HG03565 (cell line): ENCODE data around the gene RPUSD3.
A peak's percentile ranks its signal among the peaks of the same experiment; 100 is the strongest.

ENCODE experiments used
- ATAC-seq: cut with Tn5 transposase; IDR thresholded peaks from one replicate; pipeline ENCODE4 v1.9.1; 2021; ENCODE audit warnings: mild to moderate bottlenecking, moderate library complexity; ENCODE audit not compliant: unreplicated experiment

The RPUSD3 gene

GRCh38 chr3:9806688-9807589 lies 36.9 kb downstream of the RPUSD3 start:
- ATAC-seq, result no peak

DNA sequence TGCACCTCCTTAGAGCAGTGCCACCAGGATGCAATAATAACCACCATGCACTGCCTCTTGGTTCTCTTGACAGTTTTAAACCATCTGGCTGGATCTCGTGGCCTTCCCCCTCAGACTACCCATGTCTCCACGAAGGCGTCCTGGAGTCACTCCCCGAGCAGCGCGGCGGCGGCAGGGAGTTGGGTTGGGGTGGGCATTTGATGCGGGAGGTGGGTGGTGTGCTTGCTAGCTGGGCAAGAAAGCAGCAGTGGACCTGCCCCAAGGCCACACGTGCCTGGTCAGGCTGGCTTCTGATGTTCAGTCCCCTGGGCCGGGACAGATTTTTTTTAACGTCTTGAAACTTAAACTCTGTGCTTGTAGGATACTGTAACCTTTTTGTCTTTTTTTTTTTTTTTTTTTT lies 37.7 kb downstream of the RPUSD3 start:
- no peak for ATAC-seq

DNA sequence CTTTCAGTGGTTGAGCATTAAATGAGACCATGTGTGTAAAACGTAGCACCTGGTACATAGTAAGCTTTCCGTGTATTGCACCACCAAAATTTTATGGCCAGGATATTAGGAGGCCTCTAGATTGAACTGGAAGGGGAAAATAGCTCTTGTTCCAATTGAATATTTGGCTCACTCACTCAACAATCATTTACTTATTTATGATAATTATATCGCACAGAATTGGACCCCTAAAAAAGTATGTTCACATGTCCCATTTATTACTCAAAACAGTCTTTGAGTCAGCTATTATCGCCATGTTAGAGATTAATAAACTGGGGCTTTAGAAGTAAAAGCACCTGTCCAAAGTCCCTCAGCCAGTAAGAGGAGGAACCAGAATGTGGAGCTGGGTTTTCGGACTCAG lies 38.8 kb downstream of the RPUSD3 start:
- ATAC-seq, result no peak

DNA sequence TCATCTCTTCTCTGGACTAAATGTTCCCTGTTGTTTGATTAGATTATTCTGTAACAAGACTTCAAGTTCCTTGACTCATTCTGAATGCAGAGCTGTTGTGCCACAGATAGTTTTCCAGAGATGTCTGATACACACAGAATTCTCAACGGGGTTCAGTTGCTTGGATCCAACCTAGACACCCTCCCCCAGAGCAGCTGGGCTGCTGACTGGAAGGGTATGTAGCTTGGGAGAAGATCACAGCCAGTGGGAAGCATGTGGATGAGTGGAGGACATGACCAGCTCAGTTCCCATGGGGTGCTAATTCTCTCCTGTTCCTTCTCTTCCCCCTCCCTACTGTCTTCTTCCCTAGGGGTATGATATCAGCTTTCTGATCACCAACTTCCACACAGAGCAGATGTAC lies 40.3 kb downstream of the RPUSD3 start:
- no peak for ATAC-seq

DNA sequence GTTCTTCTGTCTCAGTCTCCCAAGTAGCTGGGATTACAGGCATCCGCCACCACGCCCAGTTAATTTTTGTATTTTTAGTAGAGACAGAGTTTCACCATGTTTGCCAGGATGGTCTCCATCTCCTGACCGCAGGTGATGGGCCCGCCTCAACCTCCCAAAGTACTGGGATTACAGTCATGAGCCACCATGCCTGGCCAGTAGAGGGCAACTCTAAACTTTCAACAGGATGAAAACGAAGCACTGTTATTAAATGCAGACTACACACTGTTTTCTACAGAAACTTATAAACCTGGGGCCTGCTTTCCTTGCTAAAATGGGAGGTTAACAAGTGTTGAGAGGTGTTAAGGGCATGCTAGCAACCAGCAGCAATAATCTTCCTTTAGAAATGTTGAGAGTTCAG lies 43.3 kb downstream of the RPUSD3 start:
- no peak for ATAC-seq

GRCh38 chr3:9797196-9797945 lies 46.4 kb downstream of the RPUSD3 start:
- ATAC-seq, result no peak

DNA sequence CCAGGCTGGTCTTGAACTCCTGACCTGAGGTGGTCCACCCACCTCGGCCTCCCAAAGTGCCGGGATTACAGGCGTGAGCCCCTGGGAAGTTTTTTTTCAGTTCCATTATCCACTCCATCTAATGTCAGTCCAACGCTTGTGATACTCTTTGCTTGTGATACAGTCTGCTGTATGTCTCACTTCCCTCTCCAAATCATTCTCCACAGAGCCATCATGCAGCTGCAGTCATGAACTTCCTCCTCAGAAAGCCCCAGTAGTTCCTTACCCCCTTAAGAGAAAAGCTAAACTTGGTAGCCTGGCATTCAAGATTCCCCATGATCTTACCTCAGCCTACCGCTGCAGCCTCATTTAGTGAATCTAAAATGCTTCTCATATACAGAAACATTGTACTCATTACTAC lies 48.6 kb downstream of the RPUSD3 start:
- ATAC-seq, result no peak

DNA sequence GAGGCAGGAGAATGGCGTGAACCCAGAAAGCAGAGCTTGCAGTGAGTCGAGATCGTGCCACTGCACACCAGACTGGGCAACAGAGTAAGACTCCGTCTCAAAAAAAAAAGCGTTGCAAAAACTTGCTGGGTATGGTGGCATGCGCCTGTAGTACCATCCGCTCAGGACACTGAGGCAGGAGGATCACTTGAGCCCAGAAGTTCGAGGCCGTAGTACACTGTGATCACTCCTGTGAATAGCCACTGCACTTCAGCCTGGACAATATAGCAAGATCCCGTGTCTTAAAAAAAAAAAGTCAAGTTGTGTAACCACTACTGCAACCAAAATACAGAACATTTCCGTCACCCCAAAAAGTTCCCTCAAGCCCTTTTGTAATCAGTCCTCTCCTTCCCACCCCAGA lies 49.4 kb downstream of the RPUSD3 start:
- ATAC-seq, result no peak

GRCh38 chr3:9793161-9793781 lies 50.5 kb downstream of the RPUSD3 start:
- no peak for ATAC-seq

DNA sequence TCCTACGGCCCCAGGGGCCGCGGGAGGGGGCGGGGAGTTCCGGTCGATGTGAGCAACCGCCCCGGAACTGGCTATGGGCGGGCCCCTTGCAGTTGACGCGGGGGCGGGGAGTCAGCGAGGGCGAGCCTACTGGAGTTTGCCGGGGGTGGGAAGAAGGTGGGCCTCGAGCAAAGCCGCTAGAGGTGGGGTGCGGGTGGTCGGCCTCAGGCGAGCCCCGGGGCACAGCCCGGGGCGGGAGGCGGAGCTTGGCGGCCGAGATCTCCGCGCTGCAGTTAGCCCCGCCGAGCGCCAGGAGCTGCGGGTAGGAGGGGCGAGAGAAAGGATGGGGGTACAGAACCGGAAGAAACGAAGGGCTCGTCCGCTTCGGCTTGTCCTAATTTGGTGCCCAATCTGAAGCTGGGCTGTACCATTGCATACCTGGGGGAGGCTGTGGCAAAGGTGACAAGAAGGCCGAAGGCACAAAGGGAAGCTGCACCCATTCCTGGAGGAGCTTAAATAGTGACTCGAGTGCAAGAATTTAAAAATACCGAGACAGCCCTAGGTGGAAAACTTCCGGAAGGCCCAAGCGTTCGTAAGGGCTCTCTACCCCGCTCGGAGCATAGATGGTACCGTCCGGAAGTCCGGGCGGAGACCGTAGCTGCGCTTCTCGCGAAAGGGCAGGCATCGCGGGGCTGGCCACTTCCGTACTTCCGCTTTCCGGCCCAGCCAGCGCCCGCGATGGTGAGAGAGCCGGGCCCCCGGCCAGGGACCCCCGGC lies 51.2 kb downstream of the RPUSD3 start, which contains the start of the genes ARPC4 and TADA3:
TSS of gene ARPC4 (plus strand) at position 678 of the 756 bp plus-strand sequence. CDS start at position 718, 40 bp downstream.
TSS of gene TADA3 (minus strand) at position 69 of the 756 bp plus-strand sequence. CDS start 1,007 bp downstream, outside the sequence.
- ATAC-seq, result peak; percentile 72

- no peak for ATAC-seq
These were observed 51.9 kb downstream of the RPUSD3 start for GRCh38 chr3:9791790-9792404.

DNA sequence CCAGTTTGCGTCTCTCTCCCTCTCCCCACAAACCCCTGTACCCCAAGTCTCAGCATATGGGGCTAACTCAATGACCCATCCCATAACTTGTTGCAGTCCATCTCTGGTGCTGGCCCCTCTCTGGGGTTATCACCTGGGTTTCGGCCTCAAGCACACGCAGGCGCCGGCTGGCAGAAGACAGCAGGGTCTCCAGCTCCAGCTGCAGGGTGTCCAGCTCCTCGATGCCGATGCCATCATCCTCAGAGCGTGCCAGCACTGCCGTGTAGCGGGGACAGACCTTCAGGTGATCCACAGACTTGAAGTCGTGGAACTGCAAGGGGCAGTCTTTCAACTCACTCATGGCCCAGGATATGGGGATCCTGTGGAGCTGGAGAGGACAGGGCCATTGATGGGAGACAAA lies 52.7 kb downstream of the RPUSD3 start:
- no peak for ATAC-seq
